GM21360 (cell line): ENCODE data around the gene HNRNPCL4.
"Not testable (repeated sequence)": the region's sequence is repeated elsewhere in the genome, so short reads cannot be mapped to it uniquely, and the experiment has no call there.

Experiments used
- ATAC-seq: cut with Tn5 transposase; IDR thresholded peaks from one replicate; pipeline ENCODE4 v1.9.1; 2021; ENCODE audit warnings: mild to moderate bottlenecking, moderate library complexity; ENCODE audit not compliant: unreplicated experiment

Gene HNRNPCL4

GRCh38 chr1:13165531-13165930 is at the start of gene HNRNPCL4:
HNRNPCL4 (minus strand) TSS chr1:13165631; CDS start chr1:13165467, 164 bp downstream.
- ATAC-seq, result not testable (repeated sequence)

- ATAC-seq, result not testable (repeated sequence)
Measured at GRCh38 chr1:13208712-13209111, 43.3 kb upstream of the HNRNPCL4 start.

- ATAC-seq, result not testable (repeated sequence)
Measured at GRCh38 chr1:13201309-13201708, 35.9 kb upstream of the HNRNPCL4 start, which contains the start of gene PRAMEF13. PRAMEF13 (minus strand) TSS chr1:13201409; CDS start chr1:13199589, 1,820 bp downstream.

- not testable (repeated sequence) for ATAC-seq
Measured at GRCh38 chr1:13171548-13171947, 6.1 kb upstream of the HNRNPCL4 start, which contains the start of gene PRAMEF9. PRAMEF9 (plus strand) TSS chr1:13171848; CDS start chr1:13175281, 3,433 bp downstream.

GRCh38 chr1:13155909-13156308 is 9.5 kb downstream of the HNRNPCL4 start, which contains the start of gene PRAMEF26:
PRAMEF26 (minus strand) TSS chr1:13156009; CDS start chr1:13153095, 2,914 bp downstream.
- ATAC-seq, result not testable (repeated sequence)

- ATAC-seq, result not testable (repeated sequence)
Measured at GRCh38 chr1:13116754-13117153, 48.7 kb downstream of the HNRNPCL4 start, which contains the start of gene HNRNPCL2. HNRNPCL2 (minus strand) TSS chr1:13116854; CDS start chr1:13116400, 454 bp downstream.
